Fibroblast of the aortic adventitia (primary cell): Measurements from ENCODE around the gene STRIP2. TPM values are rescaled to one million over a fixed set of nuclear protein-coding genes. Genes with fewer than 3 reads are reported as not detected.

Experiments used
- DNase-seq: peaks from one replicate; pipeline ENCODE4 v3.0.0-alpha.2; 2010; ENCODE audit warnings: low read depth
- H3K4me3 ChIP-seq: 2 replicates; pipeline ENCODE4 v1.5.1; 2011; ENCODE audit warnings: low read depth, mild to moderate bottlenecking, control low read depth, low read length, moderate library complexity
- CTCF ChIP-seq: IDR thresholded peaks from 2 replicates; pipeline ENCODE4 v1.5.1; 2011; ENCODE audit warnings: mild to moderate bottlenecking, low read length, control low read depth, inconsistent platforms; ENCODE audit not compliant: insufficient read depth
- total RNA-seq: library from RNA; depleted of rRNA; stranded (reverse); fragments of >200 nt; gene quantifications from 2 replicates; pipeline ENCODE4 v1.2.3, GENCODE V29; 2012; ENCODE audit warnings: low replicate concordance

The STRIP2 gene
- total RNA-seq, 1 donor, result 6.9 TPM

DNA sequence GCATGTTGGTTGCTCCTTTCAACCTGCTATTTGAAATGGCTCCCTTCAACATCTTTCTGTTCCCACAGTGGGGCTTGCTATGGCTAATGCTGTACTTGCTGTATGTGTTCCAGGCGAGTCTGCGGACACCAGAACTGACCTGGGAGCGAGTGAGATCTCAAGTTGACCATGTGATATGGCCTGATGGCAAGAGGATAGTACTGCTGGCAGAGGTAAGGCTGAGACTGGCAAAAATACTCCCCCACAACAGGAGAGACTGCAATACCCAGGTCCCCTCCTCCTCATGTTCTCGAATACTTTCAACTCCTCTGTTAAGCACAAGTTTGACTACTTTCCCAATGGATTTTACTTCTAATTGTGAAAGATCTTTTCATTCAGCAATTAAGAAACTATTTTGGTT is 11.5 kb upstream of the STRIP2 start:
- DNase-seq, result no peak
- no peak overlapping the region for H3K4me3 ChIP-seq
- no peak for TF ChIP-seq CTCF

- no peak for TF ChIP-seq CTCF
- DNase-seq, result peak; percentile 9
- no peak overlapping the region for H3K4me3 ChIP-seq
These were observed 10.4 kb upstream of the STRIP2 start for GRCh38 chr7:129423700-129424410.

DNA sequence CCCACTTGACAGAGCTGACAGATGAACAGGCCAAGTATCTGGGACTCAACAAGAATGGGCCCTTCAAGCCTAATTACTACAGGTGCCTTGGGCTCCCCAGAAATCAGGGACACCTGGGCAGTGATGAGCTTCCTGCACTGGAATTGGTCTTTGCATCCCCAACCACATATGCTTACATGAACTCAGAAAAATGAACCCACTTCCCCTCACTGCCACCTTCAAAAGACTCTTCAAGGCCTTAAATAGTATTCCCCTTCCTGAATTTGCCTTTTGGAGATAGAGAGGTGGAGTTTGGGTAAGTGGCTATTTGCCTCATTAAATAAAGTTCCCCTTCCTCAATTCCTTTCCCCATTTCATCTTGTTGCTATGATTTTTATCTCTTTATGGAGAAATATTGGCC is 7.8 kb upstream of the STRIP2 start:
- no peak for TF ChIP-seq CTCF
- DNase-seq, result no peak
- no peak overlapping the region for H3K4me3 ChIP-seq

GRCh38 chr7:129427526-129428045 is 6.6 kb upstream of the STRIP2 start:
- TF ChIP-seq CTCF, result no peak
- no peak for DNase-seq
- H3K4me3 ChIP-seq, result no peak overlapping the region

- no peak for TF ChIP-seq CTCF
- no peak for DNase-seq
- H3K4me3 ChIP-seq, result no peak overlapping the region
These were observed 2.2 kb upstream of the STRIP2 start for GRCh38 chr7:129431911-129432643.

GRCh38 chr7:129434675-129435318 is 565 bp downstream of the STRIP2 start:
- H3K4me3 ChIP-seq, result peak overlapping the region; percentile 88
- no peak for TF ChIP-seq CTCF
- peak; percentile 14 for DNase-seq
